ENCODE results near the gene MYL2. TPM values are rescaled to one million over a fixed set of nuclear protein-coding genes. Genes with fewer than 3 reads are reported as not detected.
A peak's percentile ranks its signal among the peaks of the same experiment; 100 is the strongest.

The MYL2 gene
- total and polyA plus RNA-seq, 2 experiments from 2014 or later = 2.7 to 65.0 TPM

- Histone ChIP-seq H3K4me3 (no peak overlapping the region), H3K27me3 (no peaks in the 10 kb centered on the region), H3K9me3 (ENCODE audit: low read depth) (no peaks in the 10 kb centered on the region), H3K27ac (no peak overlapping the region), H3K4me1 (ENCODE audit: low read depth) (peaks cover 19% of the 10 kb centered on the region), H3K36me3 (no peaks in the 10 kb centered on the region)
- DNase-seq (ENCODE audit: low read depth in 1 of 2, low spot score in 1 of 2) = no peak
- TF ChIP-seq CTCF (IDR thresholded peaks at IDR 0.05; ENCODE audit: low read depth, low read length) = no peak
These were observed 13.9 kb downstream of the MYL2 start for GRCh38 chr12:110906516-110906915.

GRCh38 chr12:110906083-110906482, 14.3 kb downstream of the MYL2 start:
- Histone ChIP-seq H3K27ac (no peak overlapping the region), H3K27me3 (no peaks in the 10 kb centered on the region), H3K4me3 (no peak overlapping the region), H3K4me1 (ENCODE audit: low read depth) (peaks cover 23% of the 10 kb centered on the region), H3K9me3 (ENCODE audit: low read depth) (no peaks in the 10 kb centered on the region), H3K36me3 (no peaks in the 10 kb centered on the region)
- no peak for TF ChIP-seq CTCF (IDR thresholded peaks at IDR 0.05; ENCODE audit: low read depth, low read length)
- DNase-seq (ENCODE audit: low read depth in 1 of 2, low spot score in 1 of 2) = no peak

GRCh38 chr12:110903511-110903910, 16.9 kb downstream of the MYL2 start:
- H3K4me3 ChIP-seq = no peak overlapping the region
- no peak for TF ChIP-seq CTCF (IDR thresholded peaks at IDR 0.05; ENCODE audit: low read depth, low read length)
- H3K27ac ChIP-seq = no peak overlapping the region
- no peaks in the 10 kb centered on the region for H3K9me3 ChIP-seq (ENCODE audit: low read depth)
- H3K36me3 ChIP-seq = no peaks in the 10 kb centered on the region
- DNase-seq (ENCODE audit: low read depth in 1 of 2, low spot score in 1 of 2) = no peak
- H3K4me1 ChIP-seq (ENCODE audit: low read depth) = peaks cover 14% of the 10 kb centered on the region
- no peaks in the 10 kb centered on the region for H3K27me3 ChIP-seq

- DNase-seq (ENCODE audit: low read depth in 1 of 2, low spot score in 1 of 2) = no peak
- H3K27me3 ChIP-seq = no peaks in the 10 kb centered on the region
- no peak overlapping the region for H3K4me3 ChIP-seq
- no peak for TF ChIP-seq CTCF (IDR thresholded peaks at IDR 0.05; ENCODE audit: low read depth, low read length)
- peaks cover 14% of the 10 kb centered on the region for H3K4me1 ChIP-seq (ENCODE audit: low read depth)
- no peaks in the 10 kb centered on the region for H3K36me3 ChIP-seq
- H3K27ac ChIP-seq = no peak overlapping the region
- H3K9me3 ChIP-seq (ENCODE audit: low read depth) = no peaks in the 10 kb centered on the region
These were observed 19.0 kb downstream of the MYL2 start for GRCh38 chr12:110901401-110901800.

- H3K4me1 ChIP-seq (ENCODE audit: low read depth) = peaks cover 19% of the 10 kb centered on the region
- TF ChIP-seq CTCF (IDR thresholded peaks at IDR 0.05; ENCODE audit: low read depth, low read length) = no peak
These were observed 23.8 kb downstream of the MYL2 start for GRCh38 chr12:110896559-110896958.

GRCh38 chr12:110893956-110894355, 26.4 kb downstream of the MYL2 start:
- no peaks in the 10 kb centered on the region for H3K9me3 ChIP-seq (ENCODE audit: low read depth)
- no peak for TF ChIP-seq CTCF (IDR thresholded peaks at IDR 0.05; ENCODE audit: low read depth, low read length)
- H3K27me3 ChIP-seq = no peaks in the 10 kb centered on the region
- H3K36me3 ChIP-seq = no peaks in the 10 kb centered on the region
- H3K4me3 ChIP-seq = no peak overlapping the region
- no peak overlapping the region for H3K27ac ChIP-seq
- H3K4me1 ChIP-seq (ENCODE audit: low read depth) = peaks cover 10% of the 10 kb centered on the region
- DNase-seq (ENCODE audit: low read depth in 1 of 2, low spot score in 1 of 2) = no peak

More at GRCh38 chr12:110896559-110896958, 23.8 kb downstream of the MYL2 start:
- Histone ChIP-seq H3K4me3 (no peak overlapping the region), H3K27me3 (no peaks in the 10 kb centered on the region), H3K27ac (peak overlapping the region; percentile 25), H3K36me3 (no peaks in the 10 kb centered on the region), H3K9me3 (ENCODE audit: low read depth) (no peaks in the 10 kb centered on the region)
- no peak for DNase-seq (ENCODE audit: low read depth in 1 of 2, low spot score in 1 of 2)

Measured in cardiac muscle cell (in vitro differentiated cells and primary cell).